NCI-H748 (cell line): Measurements from ENCODE around the gene ZBTB44.
"Not testable (repeated sequence)": the region's sequence is repeated elsewhere in the genome, so short reads cannot be mapped to it uniquely, and the experiment has no call there.

Source experiments
- DNase-seq: peaks from one replicate; lab custom pipeline; 2025; ENCODE audit not compliant: unreplicated experiment; lab: John Stamatoyannopoulos, UW

The ZBTB44 gene

GRCh38 chr11:130249371-130249770, 65.3 kb downstream of the ZBTB44 start:
- no peak for DNase-seq

- DNase-seq = peak; percentile 49
Observed at GRCh38 chr11:130247319-130247718, 67.4 kb downstream of the ZBTB44 start.

- DNase-seq = no peak
Observed at GRCh38 chr11:130246738-130247137, 68.0 kb downstream of the ZBTB44 start.

GRCh38 chr11:130246270-130246669, 68.4 kb downstream of the ZBTB44 start:
- DNase-seq = no peak

GRCh38 chr11:130245375-130245774, 69.3 kb downstream of the ZBTB44 start:
- not testable (repeated sequence) for DNase-seq

GRCh38 chr11:130244848-130245247, 69.9 kb downstream of the ZBTB44 start:
- DNase-seq = no peak

GRCh38 chr11:130243816-130244215, 70.9 kb downstream of the ZBTB44 start:
- DNase-seq = no peak

GRCh38 chr11:130241713-130242112, 73.0 kb downstream of the ZBTB44 start:
- no peak for DNase-seq

GRCh38 chr11:130237282-130238006, 77.3 kb downstream of the ZBTB44 start:
- no peak for DNase-seq

- no peak for DNase-seq
Observed at GRCh38 chr11:130234315-130234714, 80.4 kb downstream of the ZBTB44 start.

- not testable (repeated sequence) for DNase-seq
Observed at GRCh38 chr11:130233888-130234287, 80.8 kb downstream of the ZBTB44 start.

GRCh38 chr11:130233486-130233885, 81.2 kb downstream of the ZBTB44 start:
- not testable (repeated sequence) for DNase-seq

- DNase-seq = no peak
Observed at GRCh38 chr11:130227373-130227772, 87.3 kb downstream of the ZBTB44 start.

GRCh38 chr11:130223291-130223971, 91.3 kb downstream of the ZBTB44 start:
- DNase-seq = no peak

GRCh38 chr11:130220311-130221035, 94.2 kb downstream of the ZBTB44 start:
- no peak for DNase-seq

- no peak for DNase-seq
Observed at GRCh38 chr11:130219148-130219547, 95.6 kb downstream of the ZBTB44 start.

GRCh38 chr11:130218501-130219070, 96.1 kb downstream of the ZBTB44 start:
- DNase-seq = no peak

- DNase-seq = no peak
Observed at GRCh38 chr11:130217133-130218031, 97.3 kb downstream of the ZBTB44 start.

GRCh38 chr11:130216591-130217132, 98.1 kb downstream of the ZBTB44 start:
- DNase-seq = no peak

- DNase-seq = no peak
Observed at GRCh38 chr11:130216221-130216550, 98.5 kb downstream of the ZBTB44 start.
